ENCODE measurements around the gene C1QTNF9. TPM values are rescaled to one million over a fixed set of nuclear protein-coding genes. Genes with fewer than 3 reads are reported as not detected.
"Not testable (repeated sequence)": the region's sequence is repeated elsewhere in the genome, so short reads cannot be mapped to it uniquely, and the experiment has no call there.

The C1QTNF9 gene
- not detected for total RNA-seq

GRCh38 chr13:24309300-24309699 is at the start of gene C1QTNF9:
C1QTNF9 (plus strand) TSS chr13:24309580; CDS start chr13:24316004, 6,424 bp downstream.
- H3K27me3 ChIP-seq; H3K27ac ChIP-seq; H3K36me3 ChIP-seq; H3K4me1 ChIP-seq; H3K9me3 ChIP-seq; H3K4me3 ChIP-seq; intact Hi-C loops (cut with DNase I); DNase-seq (ENCODE audit: extremely low spot score in 2 of 2): not testable (repeated sequence)

- no peak for TF ChIP-seq POLR2A (IDR thresholded peaks at IDR 0.05)
- no peak for TF ChIP-seq POLR2AphosphoS5 (IDR thresholded peaks at IDR 0.05; ENCODE audit: insufficient read depth in 1 of 2, low read depth in 1 of 2)
- no peak for TF ChIP-seq CTCF (IDR thresholded peaks at IDR 0.05)
- H3K9me3 ChIP-seq = no peaks in the 10 kb centered on the region
- no peaks in the 10 kb centered on the region for H3K4me1 ChIP-seq
- H3K27ac ChIP-seq = no peak overlapping the region
- intact Hi-C loops (cut with DNase I) = no loop called here
- no peak overlapping the region for H3K4me3 ChIP-seq
- no peaks in the 10 kb centered on the region for H3K27me3 ChIP-seq
- peak in 1 of 2 donors; percentile 40 for DNase-seq (ENCODE audit: extremely low spot score in 2 of 2)
- H3K36me3 ChIP-seq = no peaks in the 10 kb centered on the region
These were observed 47.8 kb upstream of the C1QTNF9 start for GRCh38 chr13:24261566-24261965.

GRCh38 chr13:24263632-24264031 is 45.7 kb upstream of the C1QTNF9 start:
- Histone ChIP-seq H3K4me3 (no peak overlapping the region), H3K4me1 (peaks cover 8% of the 10 kb centered on the region), H3K36me3 (no peaks in the 10 kb centered on the region), H3K9me3 (no peaks in the 10 kb centered on the region), H3K27ac (no peak overlapping the region), H3K27me3 (no peaks in the 10 kb centered on the region)
- TF ChIP-seq POLR2A (IDR thresholded peaks at IDR 0.05) (no peak), POLR2AphosphoS5 (IDR thresholded peaks at IDR 0.05; ENCODE audit: insufficient read depth in 1 of 2, low read depth in 1 of 2) (no peak), CTCF (IDR thresholded peaks at IDR 0.05) (no peak)
- no peak for DNase-seq (ENCODE audit: extremely low spot score in 2 of 2)
- intact Hi-C loops (cut with DNase I) = no loop called here

GRCh38 chr13:24264976-24265375 is 44.4 kb upstream of the C1QTNF9 start:
- DNase-seq (ENCODE audit: extremely low spot score in 2 of 2) = no peak
- intact Hi-C loops (cut with DNase I) = no loop called here
- Histone ChIP-seq H3K27me3 (no peaks in the 10 kb centered on the region), H3K27ac (no peak overlapping the region), H3K9me3 (no peaks in the 10 kb centered on the region), H3K4me3 (no peak overlapping the region), H3K36me3 (no peaks in the 10 kb centered on the region), H3K4me1 (peaks cover 8% of the 10 kb centered on the region)
- TF ChIP-seq POLR2AphosphoS5 (IDR thresholded peaks at IDR 0.05; ENCODE audit: insufficient read depth in 1 of 2, low read depth in 1 of 2) (no peak), POLR2A (IDR thresholded peaks at IDR 0.05) (no peak)

GRCh38 chr13:24265453-24265852 is 43.9 kb upstream of the C1QTNF9 start:
- Histone ChIP-seq H3K36me3 (no peaks in the 10 kb centered on the region), H3K27me3 (no peaks in the 10 kb centered on the region), H3K4me3 (no peak overlapping the region), H3K9me3 (no peaks in the 10 kb centered on the region), H3K27ac (no peak overlapping the region), H3K4me1 (peaks cover 11% of the 10 kb centered on the region)
- TF ChIP-seq CTCF (IDR thresholded peaks at IDR 0.05) (no peak), POLR2AphosphoS5 (IDR thresholded peaks at IDR 0.05; ENCODE audit: insufficient read depth in 1 of 2, low read depth in 1 of 2) (no peak), POLR2A (IDR thresholded peaks at IDR 0.05) (no peak)
- DNase-seq (ENCODE audit: extremely low spot score in 2 of 2) = no peak
- intact Hi-C loops (cut with DNase I) = no loop called here

- Histone ChIP-seq H3K27ac (peak overlapping the region; percentile 63), H3K9me3 (no peaks in the 10 kb centered on the region), H3K27me3 (no peaks in the 10 kb centered on the region), H3K4me3 (peak overlapping the region in 1 of 2 donors; percentile 4), H3K36me3 (no peaks in the 10 kb centered on the region), H3K4me1 (peaks cover 30% of the 10 kb centered on the region)
- intact Hi-C loops (cut with DNase I) = no loop called here
- TF ChIP-seq POLR2A (IDR thresholded peaks at IDR 0.05) (no peak), POLR2AphosphoS5 (IDR thresholded peaks at IDR 0.05; ENCODE audit: insufficient read depth in 1 of 2, low read depth in 1 of 2) (no peak), CTCF (IDR thresholded peaks at IDR 0.05) (no peak)
- no peak for DNase-seq (ENCODE audit: extremely low spot score in 2 of 2)
These were observed 42.1 kb upstream of the C1QTNF9 start for GRCh38 chr13:24267274-24267673.
